HG03378 (cell line): Measurements from ENCODE around the gene MTFR2.
"Not testable (repeated sequence)": the region's sequence is repeated elsewhere in the genome, so short reads cannot be mapped to it uniquely, and the experiment has no call there.

Experiments used
- ATAC-seq: cut with Tn5 transposase; IDR thresholded peaks from one replicate; pipeline ENCODE4 v1.9.1; 2021; ENCODE audit warnings: mild to moderate bottlenecking, moderate library complexity; ENCODE audit not compliant: unreplicated experiment

Gene MTFR2

GRCh38 chr6:136236466-136237293, 13.4 kb downstream of the MTFR2 start:
- ATAC-seq = no peak

GRCh38 chr6:136235233-136235564, 14.9 kb downstream of the MTFR2 start:
- no peak for ATAC-seq

GRCh38 chr6:136232701-136233100, 17.4 kb downstream of the MTFR2 start:
- no peak for ATAC-seq

- ATAC-seq = no peak
Observed at GRCh38 chr6:136230219-136230853, 19.8 kb downstream of the MTFR2 start.

- ATAC-seq = no peak
Observed at GRCh38 chr6:136228814-136229213, 21.3 kb downstream of the MTFR2 start.

GRCh38 chr6:136226674-136227377, 23.3 kb downstream of the MTFR2 start:
- ATAC-seq = peak; percentile 19

- peak; percentile 61 for ATAC-seq
Observed at GRCh38 chr6:136226027-136226673, 24.0 kb downstream of the MTFR2 start.

GRCh38 chr6:136225496-136225895, 24.6 kb downstream of the MTFR2 start:
- no peak for ATAC-seq

- ATAC-seq = not testable (repeated sequence)
Observed at GRCh38 chr6:136224974-136225373, 25.1 kb downstream of the MTFR2 start.

- no peak for ATAC-seq
Observed at GRCh38 chr6:136216503-136217401, 33.4 kb downstream of the MTFR2 start.

GRCh38 chr6:136213853-136214252, 36.3 kb downstream of the MTFR2 start:
- ATAC-seq = no peak

GRCh38 chr6:136213012-136213539, 37.0 kb downstream of the MTFR2 start:
- ATAC-seq = no peak

GRCh38 chr6:136212608-136213007, 37.5 kb downstream of the MTFR2 start:
- ATAC-seq = no peak

GRCh38 chr6:136210398-136211165, 39.5 kb downstream of the MTFR2 start:
- no peak for ATAC-seq

GRCh38 chr6:136209496-136209895, 40.6 kb downstream of the MTFR2 start:
- no peak for ATAC-seq

GRCh38 chr6:136208783-136209182, 41.3 kb downstream of the MTFR2 start:
- no peak for ATAC-seq

GRCh38 chr6:136201732-136202131, 48.4 kb downstream of the MTFR2 start:
- no peak for ATAC-seq

GRCh38 chr6:136192902-136193301, 57.2 kb downstream of the MTFR2 start:
- no peak for ATAC-seq

- no peak for ATAC-seq
Observed at GRCh38 chr6:136191606-136192312, 58.4 kb downstream of the MTFR2 start.
